Neuronal stem cell (in vitro differentiated cells): ENCODE data around the gene CCDC187.

ENCODE experiments used
- DNase-seq: peaks from one replicate; pipeline ENCODE4 v3.0.0-alpha.2; 2013; ENCODE audit warnings: low spot score
- H2AFZ ChIP-seq: one replicate; pipeline ENCODE4 v1.6.1; 2013; ENCODE audit warnings: mild to moderate bottlenecking, low read length, inconsistent platforms
- H2AK5ac ChIP-seq: 2 replicates; pipeline ENCODE4 v1.6.1; 2013; ENCODE audit warnings: low read depth, mild to moderate bottlenecking, inconsistent platforms, low read length, moderate library complexity, mixed read lengths
- H2BK120ac ChIP-seq: 2 replicates; pipeline ENCODE4 v1.6.1; 2013; ENCODE audit warnings: low read depth, mild to moderate bottlenecking, inconsistent platforms, low read length, moderate library complexity, mixed read lengths
- H2BK12ac ChIP-seq: one replicate; pipeline ENCODE4 v1.6.1; 2013; ENCODE audit warnings: low read length, inconsistent platforms
- H2BK15ac ChIP-seq: 2 replicates; pipeline ENCODE4 v1.6.1; 2013; ENCODE audit warnings: mild to moderate bottlenecking, low read length, inconsistent platforms, mixed read lengths
- H2BK5ac ChIP-seq: one replicate; pipeline ENCODE4 v1.6.1; 2013; ENCODE audit warnings: inconsistent platforms, mild to moderate bottlenecking, low read length, moderate library complexity
- H3K14ac ChIP-seq: one replicate; pipeline ENCODE4 v1.6.1; 2013; ENCODE audit warnings: low read length, inconsistent platforms
- H3K18ac ChIP-seq: 2 replicates; pipeline ENCODE4 v1.6.1; 2013; ENCODE audit warnings: low read length, inconsistent platforms
- H3K23ac ChIP-seq: 2 replicates; pipeline ENCODE4 v1.6.1; 2013; ENCODE audit warnings: low read depth, mild to moderate bottlenecking, mixed read lengths, low read length, inconsistent platforms; ENCODE audit not compliant: poor library complexity
- H3K27ac ChIP-seq: replicated peaks from 3 replicates; pipeline ENCODE4 v1.5.1; 2013; ENCODE audit warnings: low read length, inconsistent platforms
- H3K27me3 ChIP-seq, 3 experiments: 2 replicates each; pipeline ENCODE4 v1.6.1; 2013; ENCODE audit warnings: low read length in 3 of 3, mild to moderate bottlenecking in 2 of 3, inconsistent platforms in 1 of 3, low read depth in 1 of 3, mixed read lengths in 1 of 3, moderate library complexity in 1 of 3; ENCODE audit not compliant: control insufficient read depth in 3 of 3, insufficient read depth in 3 of 3
- H3K36me3 ChIP-seq, 2 donors: replicated peaks in 1 of 2; 2 replicates each; pipeline ENCODE4 v1.6.1; 2013; ENCODE audit warnings: low read length in 2 of 2; ENCODE audit not compliant: control insufficient read depth in 2 of 2, insufficient read depth in 2 of 2
- H3K4ac ChIP-seq: 2 replicates; pipeline ENCODE4 v1.6.1; 2013; ENCODE audit warnings: inconsistent platforms, mild to moderate bottlenecking, low read length, moderate library complexity
- H3K4me1 ChIP-seq, 2 donors: 1 replicate in 1 of 2; 2 replicates in 1 of 2; pipeline ENCODE4 v1.6.1; 2013; ENCODE audit warnings: low read length in 2 of 2, low read depth in 1 of 2; ENCODE audit not compliant: control insufficient read depth in 2 of 2, insufficient read depth in 1 of 2
- H3K4me2 ChIP-seq: one replicate; pipeline ENCODE4 v1.6.1; 2013; ENCODE audit warnings: mild to moderate bottlenecking, low read length, inconsistent platforms; ENCODE audit not compliant: insufficient read depth, poor library complexity, severe bottlenecking
- H3K4me3 ChIP-seq, 2 donors: 2 replicates each; pipeline ENCODE4 v1.5.1; 2013; ENCODE audit warnings: low read length in 2 of 2, mild to moderate bottlenecking in 2 of 2, inconsistent platforms in 1 of 2, moderate library complexity in 1 of 2
- H3K79me1 ChIP-seq: one replicate; pipeline ENCODE4 v1.6.1; 2013; ENCODE audit warnings: low read depth, mild to moderate bottlenecking, inconsistent platforms, low read length, moderate library complexity
- H3K9ac ChIP-seq: one replicate; pipeline ENCODE4 v1.6.1; 2013; ENCODE audit warnings: mild to moderate bottlenecking, low read depth, low read length, inconsistent platforms; ENCODE audit not compliant: poor library complexity
- H3K9me3 ChIP-seq, 2 donors: replicated peaks in 1 of 2; 2 replicates each; pipeline versions ENCODE3 to v1.6.1; 2013; ENCODE audit warnings: low read length in 2 of 2, mild to moderate bottlenecking in 2 of 2, inconsistent platforms in 1 of 2, low read depth in 1 of 2, mixed read lengths in 1 of 2, moderate library complexity in 1 of 2; ENCODE audit not compliant: control insufficient read depth in 2 of 2, insufficient read depth in 1 of 2
- H4K8ac ChIP-seq: one replicate; pipeline ENCODE4 v1.6.1; 2013; ENCODE audit warnings: low read depth, mild to moderate bottlenecking, inconsistent platforms, low read length, moderate library complexity
- H4K91ac ChIP-seq: one replicate; pipeline ENCODE4 v1.6.1; 2013; ENCODE audit warnings: low read length, low read depth, mild to moderate bottlenecking, inconsistent platforms; ENCODE audit not compliant: poor library complexity
- WGBS, 2 donors: extraction: QIAGEN DNeasy Blood & Tissue Kit; methylation state at CpG; one replicate each; pipeline ENCODE4 v1.1.7; 2013; ENCODE audit warnings: missing lambda C conversion rate in 2 of 2, mixed read lengths in 1 of 2; ENCODE audit not compliant: insufficient read length in 2 of 2, insufficient replicate concordance in 1 of 2; ENCODE audit errors: extremely low coverage in 2 of 2; 5-methylcytosine and 5-hydroxymethylcytosine counted together

The CCDC187 gene

DNA sequence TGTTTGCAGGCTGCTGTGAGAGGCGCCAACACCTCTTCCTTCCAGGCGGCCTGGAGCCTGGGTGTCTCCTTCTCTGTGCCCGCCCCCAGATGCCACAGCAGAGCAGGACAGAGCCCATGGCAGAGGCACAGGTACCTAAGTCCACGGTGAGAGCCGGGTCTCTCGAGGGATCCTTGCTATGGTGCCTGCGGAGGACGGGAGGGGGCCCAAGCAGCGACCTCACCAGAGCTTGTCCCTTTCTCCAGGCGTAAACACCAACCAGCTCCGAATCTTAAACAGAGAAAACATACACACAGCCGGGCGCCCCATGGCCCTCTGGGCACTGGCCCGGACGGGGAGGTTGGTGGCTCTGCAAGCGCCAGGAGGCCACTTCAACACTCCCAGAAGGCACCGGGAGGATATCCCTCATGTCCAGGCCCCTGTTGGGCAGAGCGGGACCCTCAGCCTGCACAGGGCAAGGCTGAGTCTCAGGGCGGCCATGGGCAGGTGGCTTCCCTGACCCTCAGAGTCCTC lies 11.8 kb downstream of the CCDC187 start:
- H2AFZ ChIP-seq = no peak overlapping the region
- H4K8ac ChIP-seq = no peak overlapping the region
- H2BK120ac ChIP-seq = no peak overlapping the region
- H3K79me1 ChIP-seq = no peaks in the 10 kb centered on the region
- WGBS, 2 donors = no CpG with 5 or more reads among the region's 19 CpGs
- H3K9me3 ChIP-seq = peaks cover 0 to 16% of the 10 kb centered on the region in 2 donors
- peaks cover 2 to 7% of the 10 kb centered on the region in 2 donors for H3K4me1 ChIP-seq
- H2BK12ac ChIP-seq = no peak overlapping the region
- DNase-seq = no peak
- H3K14ac ChIP-seq = peak overlapping the region; percentile 42
- peaks cover 0 to 52% (median 2%) of the 10 kb centered on the region in 3 experiments for H3K27me3 ChIP-seq
- H3K23ac ChIP-seq = peak overlapping the region; percentile 85
- H2BK15ac ChIP-seq = peak overlapping the region; percentile 81
- H3K4ac ChIP-seq = no peak overlapping the region
- no peak overlapping the region for H3K4me3 ChIP-seq
- no peak overlapping the region for H4K91ac ChIP-seq
- peak overlapping the region; percentile 92 for H2AK5ac ChIP-seq
- H3K4me2 ChIP-seq = no peak overlapping the region
- no peak overlapping the region for H2BK5ac ChIP-seq
- H3K9ac ChIP-seq = no peak overlapping the region
- peak overlapping the region; percentile 59 for H3K18ac ChIP-seq
- H3K27ac ChIP-seq = no peak overlapping the region
- H3K36me3 ChIP-seq = no peaks in the 10 kb centered on the region

DNA sequence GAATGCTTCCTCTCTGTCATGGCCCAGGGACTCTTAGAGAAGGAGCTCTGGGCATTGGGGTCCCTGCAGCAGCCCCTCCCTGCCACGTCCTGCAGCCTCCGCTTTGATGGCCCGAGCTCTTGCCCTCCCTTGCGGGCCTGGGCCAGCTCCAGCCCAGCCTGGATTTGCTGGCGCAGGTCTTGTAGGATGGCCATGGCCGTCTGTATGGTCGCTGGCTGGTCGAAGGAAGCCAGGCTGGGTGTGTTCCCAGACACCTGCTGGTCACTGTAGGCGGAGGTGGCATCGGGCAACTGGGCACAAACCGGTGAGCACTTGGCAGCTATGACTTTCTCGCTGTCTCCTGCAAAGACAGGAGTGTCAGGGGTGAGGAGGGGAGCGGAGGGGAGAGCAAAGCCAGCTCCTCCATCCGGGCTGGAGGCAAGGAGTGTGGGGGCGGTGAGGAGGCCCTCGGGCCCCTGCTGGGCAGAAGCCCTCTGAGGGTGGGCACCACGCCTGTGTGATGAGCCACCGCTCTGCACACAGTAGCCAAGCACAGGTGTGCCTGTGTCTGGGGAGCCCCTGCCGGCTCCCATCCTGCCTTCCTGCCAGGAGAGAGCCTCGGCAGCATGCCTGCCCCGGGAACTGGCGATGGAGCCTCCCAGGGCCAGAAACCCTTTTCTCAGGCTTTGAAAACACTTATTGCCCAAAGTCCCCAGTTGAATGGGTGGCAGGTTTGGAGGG lies 12.4 kb downstream of the CCDC187 start:
- Histone ChIP-seq H3K4me3 (no peak overlapping the region), H2BK15ac (peak overlapping the region; percentile 26), H2AK5ac (no peak overlapping the region), H3K4ac (no peak overlapping the region), H2BK120ac (no peak overlapping the region), H2BK12ac (peak overlapping the region; percentile 54), H3K14ac (peak overlapping the region; percentile 47), H3K79me1 (no peaks in the 10 kb centered on the region), H3K9me3 (peaks cover 0 to 16% of the 10 kb centered on the region in 2 donors), H4K91ac (no peak overlapping the region), H3K23ac (no peak overlapping the region), H2AFZ (no peak overlapping the region), H3K27me3 (peaks cover 0 to 51% (median 2%) of the 10 kb centered on the region in 3 experiments), H3K27ac (no peak overlapping the region), H2BK5ac (no peak overlapping the region), H3K9ac (no peak overlapping the region), H3K4me2 (no peak overlapping the region), H4K8ac (no peak overlapping the region), H3K4me1 (peaks cover 2 to 4% of the 10 kb centered on the region in 2 donors), H3K18ac (peak overlapping the region; percentile 35), H3K36me3 (no peaks in the 10 kb centered on the region)
- DNase-seq = no peak
- WGBS, 2 donors = no CpG with 5 or more reads among the region's 22 CpGs

DNA sequence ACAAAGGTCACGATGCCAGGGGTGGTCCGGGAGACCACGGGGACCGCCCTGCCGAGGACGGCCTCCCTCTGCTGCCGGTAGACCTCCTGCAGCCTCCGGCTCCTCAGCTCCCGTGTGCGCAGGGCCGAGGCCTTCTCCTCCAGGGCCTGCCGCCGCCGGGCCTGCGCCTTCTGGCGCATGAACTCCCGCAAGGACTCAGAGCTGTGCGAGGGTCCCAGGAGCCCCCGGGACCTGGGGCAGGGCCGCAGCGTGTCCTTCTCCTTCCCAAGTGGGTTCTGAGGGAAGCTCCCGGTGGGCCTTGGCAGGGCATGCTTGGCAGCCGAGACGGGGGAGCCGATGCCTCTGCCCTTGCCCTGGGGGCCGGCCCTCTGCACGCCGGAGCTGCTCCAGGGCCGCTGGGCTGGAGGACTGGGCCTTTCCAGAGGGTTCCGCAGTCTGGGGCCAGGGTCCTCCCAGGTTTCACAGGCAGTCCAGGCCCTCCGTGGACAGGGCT lies 13.3 kb downstream of the CCDC187 start:
- H3K9me3 ChIP-seq = peaks cover 0 to 14% of the 10 kb centered on the region in 2 donors
- H3K4me3 ChIP-seq = no peak overlapping the region
- H4K8ac ChIP-seq = no peak overlapping the region
- H3K27ac ChIP-seq = no peak overlapping the region
- H4K91ac ChIP-seq = no peak overlapping the region
- H2BK120ac ChIP-seq = peak overlapping the region; percentile 17
- no peak overlapping the region for H3K4me2 ChIP-seq
- no peak overlapping the region for H3K4ac ChIP-seq
- DNase-seq = no peak
- no peaks in the 10 kb centered on the region for H3K36me3 ChIP-seq
- H3K4me1 ChIP-seq = peaks cover 2% of the 10 kb centered on the region in 2 donors
- no peak overlapping the region for H3K14ac ChIP-seq
- H2AFZ ChIP-seq = no peak overlapping the region
- peak overlapping the region; percentile 64 for H2BK15ac ChIP-seq
- H3K18ac ChIP-seq = peak overlapping the region; percentile 19
- H3K23ac ChIP-seq = no peak overlapping the region
- H2BK12ac ChIP-seq = peak overlapping the region; percentile 58
- no CpG with 5 or more reads among the region's 31 CpGs for WGBS, 2 donors
- H2AK5ac ChIP-seq = peak overlapping the region; percentile 88
- H3K79me1 ChIP-seq = no peaks in the 10 kb centered on the region
- peak overlapping the region; percentile 60 for H2BK5ac ChIP-seq
- H3K27me3 ChIP-seq = peaks cover 0 to 51% (median 2%) of the 10 kb centered on the region in 3 experiments
- H3K9ac ChIP-seq = no peak overlapping the region
